ENCODE data around the gene PRAME. TPM values are rescaled to one million over a fixed set of nuclear protein-coding genes. Genes with fewer than 3 reads are reported as not detected.
"Not testable (repeated sequence)": the region's sequence is repeated elsewhere in the genome, so short reads cannot be mapped to it uniquely, and the experiment has no call there.

The PRAME gene
- polyA plus RNA-seq = not detected
- long read RNA-seq, donor 1 = 0 reads
- long read RNA-seq, donor 2 = 0 reads
- long read RNA-seq, donor 3 = 0 reads
- long read RNA-seq, donor 4 = 0 reads
- long read RNA-seq, donor 5 = 0 reads
- long read RNA-seq, donor 6 = 0 reads
- long read RNA-seq, donor 7 = 0 reads
- long read RNA-seq, donor 8 = 0 reads
- long read RNA-seq, donor 9 = 0 reads
- long read RNA-seq, donor 10 = 0 reads
- long read RNA-seq, donor 11 = 0 reads

GRCh38 chr22:22558972-22559603 is at the start of gene PRAME:
PRAME (minus strand) TSS chr22:22559265; CDS start chr22:22556832, 2,433 bp downstream.
- H3K4me1 ChIP-seq (ENCODE audit: control insufficient read depth, insufficient read depth, low read length) = no peaks in the 10 kb centered on the region
- no peaks in the 10 kb centered on the region for H3K36me3 ChIP-seq (ENCODE audit: control insufficient read depth, insufficient read depth, low read length)
- WGBS (ENCODE audit: insufficient coverage, low lambda C conversion rate) = no CpG with 5 or more reads among the region's 32 CpGs
- H3K27me3 ChIP-seq (ENCODE audit: control insufficient read depth, insufficient read depth, low read length) = no peaks in the 10 kb centered on the region
- H3K27ac ChIP-seq (ENCODE audit: low read length) = no peak within 1 kb of the TSS
- H3K9me3 ChIP-seq (ENCODE audit: control insufficient read depth, low read depth, low read length) = no peaks in the 10 kb centered on the region
- DNase-seq = peak; percentile 10 to 16
- H3K4me3 ChIP-seq (ENCODE audit: low read length) = no peak within 1 kb of the TSS

GRCh38 chr22:22608022-22608421 is 49.0 kb upstream of the PRAME start:
- no CpG with 5 or more reads among the region's 3 CpGs for WGBS (ENCODE audit: insufficient coverage, low lambda C conversion rate)
- H3K36me3 ChIP-seq (ENCODE audit: control insufficient read depth, insufficient read depth, low read length); H3K27me3 ChIP-seq (ENCODE audit: control insufficient read depth, insufficient read depth, low read length); H3K9me3 ChIP-seq (ENCODE audit: control insufficient read depth, low read depth, low read length); H3K4me3 ChIP-seq (ENCODE audit: low read length); H3K4me1 ChIP-seq (ENCODE audit: control insufficient read depth, insufficient read depth, low read length); DNase-seq; H3K27ac ChIP-seq (ENCODE audit: low read length): not testable (repeated sequence)

- DNase-seq = no peak
- no peaks in the 10 kb centered on the region for H3K27me3 ChIP-seq (ENCODE audit: control insufficient read depth, insufficient read depth, low read length)
- H3K4me1 ChIP-seq (ENCODE audit: control insufficient read depth, insufficient read depth, low read length) = no peaks in the 10 kb centered on the region
- no peak overlapping the region for H3K4me3 ChIP-seq (ENCODE audit: low read length)
- H3K36me3 ChIP-seq (ENCODE audit: control insufficient read depth, insufficient read depth, low read length) = no peaks in the 10 kb centered on the region
- WGBS (ENCODE audit: insufficient coverage, low lambda C conversion rate) = no CpG with 5 or more reads among the region's 3 CpGs
- no peaks in the 10 kb centered on the region for H3K9me3 ChIP-seq (ENCODE audit: control insufficient read depth, low read depth, low read length)
- H3K27ac ChIP-seq (ENCODE audit: low read length) = no peak overlapping the region
Observed at GRCh38 chr22:22605074-22605404, 46.0 kb upstream of the PRAME start.

DNA sequence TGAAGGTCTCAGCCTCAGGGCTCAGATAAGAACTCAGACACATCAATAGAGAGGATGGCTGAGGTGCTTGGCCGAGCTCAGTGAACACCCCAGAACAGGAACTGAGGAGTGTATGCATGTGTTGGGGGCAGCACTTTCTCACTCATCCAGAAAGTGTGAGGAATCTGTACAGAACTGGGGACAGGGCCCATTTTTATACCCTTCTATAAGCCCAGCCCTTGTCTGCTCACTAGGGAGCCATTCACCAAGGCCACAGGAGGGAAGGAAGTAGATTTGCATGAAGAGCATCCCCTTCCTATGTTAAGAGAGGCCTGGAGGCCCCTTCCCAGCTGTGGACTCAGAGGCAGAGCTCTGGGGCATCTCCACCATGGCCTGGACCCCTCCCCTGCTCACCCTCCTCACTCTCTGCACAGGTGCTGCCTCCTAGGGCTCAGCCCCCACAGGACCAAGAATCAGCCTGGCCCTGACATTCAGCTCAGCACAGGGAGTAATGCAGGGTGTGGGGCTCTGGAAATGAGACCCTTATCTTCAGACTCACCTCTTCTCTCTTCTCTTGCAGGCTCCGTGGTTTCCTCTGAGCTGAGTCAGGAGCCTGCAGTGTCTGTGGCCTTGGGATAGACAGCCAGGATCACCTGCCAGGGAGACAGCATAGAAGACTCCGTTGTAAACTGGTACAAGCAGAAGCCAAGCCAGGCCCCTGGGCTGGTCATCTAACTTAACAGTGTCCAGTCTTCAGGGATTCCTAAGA is 45.4 kb upstream of the PRAME start:
- Histone ChIP-seq H3K9me3 (ENCODE audit: control insufficient read depth, low read depth, low read length) (no peaks in the 10 kb centered on the region), H3K27me3 (ENCODE audit: control insufficient read depth, insufficient read depth, low read length) (no peaks in the 10 kb centered on the region), H3K4me3 (ENCODE audit: low read length) (no peak overlapping the region), H3K27ac (ENCODE audit: low read length) (no peak overlapping the region), H3K4me1 (ENCODE audit: control insufficient read depth, insufficient read depth, low read length) (no peaks in the 10 kb centered on the region), H3K36me3 (ENCODE audit: control insufficient read depth, insufficient read depth, low read length) (no peaks in the 10 kb centered on the region)
- no CpG with 5 or more reads among the region's 3 CpGs for WGBS (ENCODE audit: insufficient coverage, low lambda C conversion rate)
- DNase-seq = no peak

GRCh38 chr22:22603470-22603947 is 44.4 kb upstream of the PRAME start:
- DNase-seq = no peak
- Histone ChIP-seq H3K4me3 (ENCODE audit: low read length) (no peak overlapping the region), H3K4me1 (ENCODE audit: control insufficient read depth, insufficient read depth, low read length) (no peaks in the 10 kb centered on the region), H3K27me3 (ENCODE audit: control insufficient read depth, insufficient read depth, low read length) (no peaks in the 10 kb centered on the region), H3K36me3 (ENCODE audit: control insufficient read depth, insufficient read depth, low read length) (no peaks in the 10 kb centered on the region), H3K9me3 (ENCODE audit: control insufficient read depth, low read depth, low read length) (no peaks in the 10 kb centered on the region), H3K27ac (ENCODE audit: low read length) (no peak overlapping the region)
- 80% methylated on average over 2 of the region's 3 CpGs for WGBS (ENCODE audit: insufficient coverage, low lambda C conversion rate)

DNA sequence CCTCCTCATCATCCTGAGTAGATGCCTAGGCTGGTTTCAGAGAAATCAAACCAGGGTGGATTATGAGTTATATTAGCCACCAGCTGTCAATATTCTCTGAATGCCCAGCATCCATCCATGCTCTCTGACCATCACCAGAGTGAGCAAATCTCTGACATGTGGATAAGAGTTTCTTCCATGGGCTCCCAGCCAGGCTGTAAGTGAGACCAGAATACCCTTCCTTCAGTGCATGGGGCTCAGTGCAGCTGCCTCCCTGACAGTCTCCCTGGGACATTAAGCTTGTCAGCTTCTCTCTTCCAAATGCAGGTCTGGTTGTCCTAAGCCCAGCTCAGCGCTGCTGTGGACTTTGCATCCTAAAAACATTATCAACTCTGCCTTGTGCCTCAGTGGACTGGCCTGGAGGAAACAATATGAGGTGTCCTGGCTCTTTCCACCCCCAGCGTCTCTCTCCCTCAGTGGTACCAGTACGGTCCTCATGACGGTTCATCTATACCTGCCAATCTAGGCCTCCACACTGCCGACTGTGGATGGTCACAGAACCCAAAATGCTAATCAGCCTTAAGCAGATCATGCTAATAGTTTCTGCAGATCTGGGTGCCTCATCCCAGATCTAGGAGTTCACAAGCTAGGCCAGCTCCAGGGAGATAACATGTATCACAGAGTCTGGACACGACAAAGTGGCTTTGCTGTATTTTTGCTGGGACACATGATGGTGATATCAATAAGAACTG is 41.6 kb upstream of the PRAME start:
- Histone ChIP-seq H3K27ac (ENCODE audit: low read length) (no peak overlapping the region), H3K4me3 (ENCODE audit: low read length) (no peak overlapping the region), H3K9me3 (ENCODE audit: control insufficient read depth, low read depth, low read length) (no peaks in the 10 kb centered on the region), H3K27me3 (ENCODE audit: control insufficient read depth, insufficient read depth, low read length) (no peaks in the 10 kb centered on the region), H3K36me3 (ENCODE audit: control insufficient read depth, insufficient read depth, low read length) (no peaks in the 10 kb centered on the region), H3K4me1 (ENCODE audit: control insufficient read depth, insufficient read depth, low read length) (no peaks in the 10 kb centered on the region)
- no CpG with 5 or more reads among the region's 6 CpGs for WGBS (ENCODE audit: insufficient coverage, low lambda C conversion rate)
- no peak for DNase-seq

DNA sequence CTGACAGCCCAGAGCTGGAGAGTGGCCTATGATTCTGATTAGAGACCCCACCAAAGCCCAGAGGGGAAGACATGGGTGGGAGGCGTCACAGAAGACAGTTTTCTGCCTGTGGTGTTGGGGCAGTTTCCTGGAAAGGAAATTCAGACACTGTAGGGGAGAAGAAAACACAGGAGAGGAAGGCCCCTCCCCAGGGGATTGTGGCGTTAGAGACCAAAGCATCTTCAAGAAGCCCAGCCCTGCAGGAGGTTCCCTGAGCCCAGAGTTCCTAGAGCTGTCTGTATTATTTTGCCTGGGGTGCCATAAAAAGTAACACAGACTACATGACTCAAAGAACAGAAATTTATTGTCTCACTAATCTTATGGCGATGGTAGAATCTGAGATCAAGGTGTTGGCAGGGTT is 40.2 kb upstream of the PRAME start:
- H3K9me3 ChIP-seq (ENCODE audit: control insufficient read depth, low read depth, low read length) = no peaks in the 10 kb centered on the region
- H3K4me3 ChIP-seq (ENCODE audit: low read length) = no peak overlapping the region
- no CpG with 5 or more reads among the region's 3 CpGs for WGBS (ENCODE audit: insufficient coverage, low lambda C conversion rate)
- no peak overlapping the region for H3K27ac ChIP-seq (ENCODE audit: low read length)
- no peaks in the 10 kb centered on the region for H3K4me1 ChIP-seq (ENCODE audit: control insufficient read depth, insufficient read depth, low read length)
- no peaks in the 10 kb centered on the region for H3K36me3 ChIP-seq (ENCODE audit: control insufficient read depth, insufficient read depth, low read length)
- no peaks in the 10 kb centered on the region for H3K27me3 ChIP-seq (ENCODE audit: control insufficient read depth, insufficient read depth, low read length)
- DNase-seq = no peak

DNA sequence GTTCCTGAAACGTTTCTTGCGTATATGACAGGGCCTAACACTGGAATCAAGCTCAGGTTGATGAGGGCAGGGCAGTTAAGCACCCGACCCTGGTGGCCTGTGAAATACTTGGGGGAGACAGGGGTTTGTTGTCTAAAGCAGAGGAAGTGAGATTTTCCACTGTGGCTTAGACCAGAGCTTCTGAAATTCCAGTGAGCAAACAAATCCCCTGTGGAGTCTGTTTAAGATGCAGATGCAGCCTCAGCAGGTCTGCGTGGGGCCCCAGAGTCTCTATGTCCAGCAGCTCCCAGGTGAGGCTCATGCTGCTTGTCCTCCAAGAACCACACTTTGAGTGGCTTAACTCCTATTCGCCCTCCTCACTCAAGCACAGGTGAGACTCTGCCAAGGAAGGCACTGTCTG is 39.1 kb upstream of the PRAME start:
- no peak for DNase-seq
- H3K4me1 ChIP-seq (ENCODE audit: control insufficient read depth, insufficient read depth, low read length) = no peaks in the 10 kb centered on the region
- H3K27me3 ChIP-seq (ENCODE audit: control insufficient read depth, insufficient read depth, low read length) = no peaks in the 10 kb centered on the region
- no peaks in the 10 kb centered on the region for H3K36me3 ChIP-seq (ENCODE audit: control insufficient read depth, insufficient read depth, low read length)
- H3K9me3 ChIP-seq (ENCODE audit: control insufficient read depth, low read depth, low read length) = no peaks in the 10 kb centered on the region
- no CpG with 5 or more reads among the region's 5 CpGs for WGBS (ENCODE audit: insufficient coverage, low lambda C conversion rate)
- H3K27ac ChIP-seq (ENCODE audit: low read length) = no peak overlapping the region
- H3K4me3 ChIP-seq (ENCODE audit: low read length) = no peak overlapping the region

DNA sequence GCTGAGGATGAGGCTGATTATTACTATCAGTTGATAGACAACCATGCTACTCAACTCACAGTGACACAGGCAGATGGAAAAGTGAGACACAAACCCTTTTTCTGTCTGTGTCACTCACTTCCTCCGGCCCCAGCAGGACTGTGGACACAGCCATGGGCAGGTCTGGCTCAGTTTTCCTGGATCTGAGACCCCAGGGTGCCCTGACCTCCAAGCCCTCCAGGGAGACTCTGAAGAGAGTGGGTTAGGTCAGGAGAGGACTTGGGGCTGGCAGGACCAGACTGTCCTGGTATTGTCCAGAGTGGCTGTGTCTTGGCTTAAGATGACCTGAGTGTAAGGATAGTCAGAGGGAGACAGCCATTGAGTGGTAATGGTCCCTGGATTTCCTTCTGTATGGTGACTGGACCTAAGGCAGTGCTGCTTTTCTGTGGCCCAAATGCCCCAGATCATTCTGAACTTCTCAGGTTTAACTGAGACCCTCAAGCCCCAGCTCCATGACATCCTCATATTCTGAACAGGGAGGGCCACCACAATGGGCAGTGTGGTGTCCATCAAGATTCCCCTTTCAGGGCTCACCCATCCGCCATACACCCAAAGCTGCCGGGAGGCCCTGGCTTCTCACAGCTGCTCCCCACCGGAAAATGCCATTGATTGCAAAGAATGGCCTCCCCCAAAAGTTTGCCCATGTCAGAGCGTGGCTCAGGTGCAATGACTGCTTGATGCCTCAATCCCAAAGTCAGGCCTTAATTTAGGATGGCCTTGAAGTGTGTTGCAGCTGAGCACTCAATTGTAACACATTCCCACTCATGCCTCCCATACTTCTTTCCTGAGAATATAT is 36.2 kb upstream of the PRAME start:
- Histone ChIP-seq H3K9me3 (ENCODE audit: control insufficient read depth, low read depth, low read length) (no peaks in the 10 kb centered on the region), H3K4me3 (ENCODE audit: low read length) (no peak overlapping the region), H3K27me3 (ENCODE audit: control insufficient read depth, insufficient read depth, low read length) (no peaks in the 10 kb centered on the region), H3K36me3 (ENCODE audit: control insufficient read depth, insufficient read depth, low read length) (no peaks in the 10 kb centered on the region), H3K27ac (ENCODE audit: low read length) (no peak overlapping the region), H3K4me1 (ENCODE audit: control insufficient read depth, insufficient read depth, low read length) (no peaks in the 10 kb centered on the region)
- DNase-seq = no peak
- no CpG with 5 or more reads among the region's 5 CpGs for WGBS (ENCODE audit: insufficient coverage, low lambda C conversion rate)

Measured in large intestine (tissue), 12 donors.